GM19324 (cell line): Measurements from ENCODE around the gene CDC27.
"Not testable (repeated sequence)": the region's sequence is repeated elsewhere in the genome, so short reads cannot be mapped to it uniquely, and the experiment has no call there.

Experiments
- ATAC-seq: cut with Tn5 transposase; IDR thresholded peaks from one replicate; pipeline ENCODE4 v1.9.1; 2021; ENCODE audit warnings: mild to moderate bottlenecking, moderate library complexity; ENCODE audit not compliant: unreplicated experiment, low FRiP score

CDC27 gene

GRCh38 chr17:47197821-47198220, 8.7 kb upstream of the CDC27 start:
- no peak for ATAC-seq

GRCh38 chr17:47193931-47194511, 4.9 kb upstream of the CDC27 start:
- no peak for ATAC-seq

GRCh38 chr17:47192554-47192953, 3.5 kb upstream of the CDC27 start:
- no peak for ATAC-seq

GRCh38 chr17:47190770-47191169, 1.7 kb upstream of the CDC27 start:
- ATAC-seq, result no peak

- no peak for ATAC-seq
Observed at GRCh38 chr17:47190243-47190642, 1.1 kb upstream of the CDC27 start.

GRCh38 chr17:47189732-47190237, 690 bp upstream of the CDC27 start:
- no peak for ATAC-seq

- no peak for ATAC-seq
Observed at GRCh38 chr17:47188271-47188875, 722 bp downstream of the CDC27 start.

- ATAC-seq, result no peak
Observed at GRCh38 chr17:47184681-47185080, 4.4 kb downstream of the CDC27 start.

GRCh38 chr17:47180988-47181387, 8.1 kb downstream of the CDC27 start:
- ATAC-seq, result not testable (repeated sequence)

- ATAC-seq, result no peak
Observed at GRCh38 chr17:47180337-47180736, 8.8 kb downstream of the CDC27 start.

- no peak for ATAC-seq
Observed at GRCh38 chr17:47179141-47179540, 10.0 kb downstream of the CDC27 start.

GRCh38 chr17:47177261-47177660, 11.8 kb downstream of the CDC27 start:
- no peak for ATAC-seq

GRCh38 chr17:47176389-47176826, 12.7 kb downstream of the CDC27 start:
- no peak for ATAC-seq

- ATAC-seq, result not testable (repeated sequence)
Observed at GRCh38 chr17:47174823-47175222, 14.3 kb downstream of the CDC27 start.

- ATAC-seq, result no peak
Observed at GRCh38 chr17:47172696-47173565, 16.2 kb downstream of the CDC27 start.

GRCh38 chr17:47170710-47171109, 18.4 kb downstream of the CDC27 start:
- ATAC-seq, result no peak

- ATAC-seq, result not testable (repeated sequence)
Observed at GRCh38 chr17:47168896-47169295, 20.2 kb downstream of the CDC27 start.

GRCh38 chr17:47166854-47167253, 22.2 kb downstream of the CDC27 start:
- ATAC-seq, result not testable (repeated sequence)

- no peak for ATAC-seq
Observed at GRCh38 chr17:47165137-47165536, 24.0 kb downstream of the CDC27 start.

- no peak for ATAC-seq
Observed at GRCh38 chr17:47164263-47164662, 24.8 kb downstream of the CDC27 start.

- ATAC-seq, result no peak
Observed at GRCh38 chr17:47162013-47162622, 27.0 kb downstream of the CDC27 start.
